GM19025 (cell line): ENCODE data around the gene LAMP2.
A peak's percentile ranks its signal among the peaks of the same experiment; 100 is the strongest.

ENCODE experiments used
- ATAC-seq: cut with Tn5 transposase; IDR thresholded peaks from one replicate; pipeline ENCODE4 v1.9.1; 2021; ENCODE audit warnings: mild to moderate bottlenecking, low read depth, moderate library complexity; ENCODE audit not compliant: unreplicated experiment

LAMP2 gene

DNA sequence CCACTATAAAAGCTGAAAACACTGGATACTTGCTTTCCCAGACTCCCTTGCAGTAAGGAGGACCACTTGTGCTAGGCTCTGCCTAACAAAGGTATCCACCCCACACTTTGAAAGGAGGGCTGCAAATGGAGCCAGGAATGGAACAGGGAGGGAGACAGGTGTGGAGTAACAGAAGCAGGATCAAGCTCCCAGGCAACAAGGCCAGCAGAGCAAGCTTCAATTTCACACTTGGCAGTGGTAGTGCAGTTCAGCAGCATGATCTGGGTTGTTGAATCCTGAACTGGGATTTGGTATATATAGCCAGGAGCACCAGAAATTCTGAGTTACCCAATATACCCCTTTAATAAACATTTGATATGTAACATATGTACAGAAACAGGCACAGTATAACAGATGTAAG, 9.8 kb downstream of the LAMP2 start:
- ATAC-seq, result no peak

DNA sequence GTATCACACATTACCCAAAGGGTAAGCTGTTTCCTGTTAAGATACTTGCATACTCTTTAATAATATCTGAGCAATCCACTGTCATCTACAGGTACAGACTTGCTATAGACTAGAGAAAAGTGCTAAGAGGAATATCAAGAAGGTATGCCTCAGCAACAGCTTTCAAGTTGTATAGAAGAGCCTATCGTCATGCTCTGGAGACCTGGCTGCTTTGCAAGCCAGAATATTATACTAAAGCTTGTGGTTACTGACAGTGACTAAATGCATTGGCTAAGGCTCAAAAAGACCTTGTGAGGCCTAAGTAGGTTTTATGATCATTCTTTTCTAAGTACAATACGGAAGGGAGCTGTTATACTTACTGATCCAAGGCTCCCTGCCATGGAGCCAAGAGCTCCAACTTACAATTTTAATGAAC, 11.3 kb downstream of the LAMP2 start:
- ATAC-seq, result peak; percentile 92

DNA sequence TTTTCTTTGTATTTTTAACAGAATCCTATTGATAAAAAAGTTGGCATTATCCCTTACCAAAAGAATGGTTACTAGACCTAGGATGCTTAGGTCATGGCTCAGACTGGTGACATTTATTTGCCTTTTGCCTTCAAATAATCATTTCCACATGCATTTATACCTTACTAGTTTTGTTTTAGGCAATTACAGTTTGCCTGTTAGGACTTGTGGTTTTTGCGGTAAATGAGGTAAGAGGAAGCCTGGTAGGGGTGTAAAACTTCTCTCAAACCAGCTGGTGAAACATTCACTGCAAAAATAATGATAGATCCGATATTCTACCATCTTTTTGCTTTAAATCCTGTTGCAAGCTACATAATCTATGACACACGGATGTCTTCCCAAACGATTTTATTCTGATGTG, 12.1 kb downstream of the LAMP2 start:
- ATAC-seq, result no peak

DNA sequence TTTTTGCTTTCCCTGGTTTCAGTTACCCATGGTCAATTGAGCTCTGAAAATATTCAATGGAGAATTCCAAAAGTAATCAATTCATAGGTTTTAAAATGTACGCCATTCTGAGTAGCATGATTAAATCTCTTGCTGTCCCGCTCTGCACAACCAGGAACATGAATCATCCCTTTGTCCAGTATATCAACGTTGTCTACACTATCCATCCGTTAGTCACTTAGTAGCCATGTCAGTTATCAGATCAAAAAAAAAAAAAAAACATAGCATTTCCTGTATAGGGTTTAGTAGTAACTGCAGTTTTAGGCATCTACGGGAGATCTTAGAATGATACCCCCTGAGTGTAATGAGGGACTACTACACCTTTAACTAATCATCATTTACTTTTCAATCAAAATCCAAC, 15.1 kb downstream of the LAMP2 start:
- no peak for ATAC-seq

DNA sequence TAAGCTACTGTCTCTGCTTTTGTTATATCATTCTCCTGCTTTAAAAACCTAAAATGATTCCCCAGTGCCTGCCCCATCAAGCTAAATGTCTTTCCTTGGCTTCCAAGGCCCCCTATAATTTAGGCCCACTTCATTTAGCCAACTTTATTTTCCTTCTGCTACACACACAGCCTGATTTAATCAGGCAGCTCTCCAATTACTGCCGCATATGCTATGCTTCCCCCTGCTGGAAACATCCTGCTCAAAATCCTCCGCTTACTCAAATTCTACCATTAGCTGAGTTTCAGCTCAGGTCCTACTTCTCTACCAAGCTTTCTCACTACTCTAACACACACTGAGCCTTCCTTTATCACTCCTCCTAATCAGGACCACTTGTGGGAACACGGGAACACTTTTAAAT, 17.0 kb downstream of the LAMP2 start:
- ATAC-seq, result no peak

DNA sequence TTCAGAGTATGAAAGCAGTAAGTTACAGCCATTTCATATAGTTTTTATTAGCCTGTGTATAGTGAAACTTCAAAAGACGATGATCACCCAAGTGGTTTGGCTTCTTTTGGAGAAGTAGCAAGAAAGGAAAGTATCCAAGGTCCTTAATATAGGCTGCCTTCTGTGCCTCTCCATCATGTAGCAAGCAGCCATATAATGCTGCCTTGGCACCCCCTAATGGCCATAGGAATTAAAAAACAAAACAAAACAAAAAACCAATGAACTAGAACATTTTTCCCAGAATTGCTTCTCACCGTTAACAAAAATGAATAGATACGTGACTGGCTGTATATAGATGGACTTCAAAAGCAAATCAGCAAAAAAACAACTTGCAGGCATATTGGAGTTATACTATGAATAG, 18.9 kb downstream of the LAMP2 start:
- no peak for ATAC-seq

DNA sequence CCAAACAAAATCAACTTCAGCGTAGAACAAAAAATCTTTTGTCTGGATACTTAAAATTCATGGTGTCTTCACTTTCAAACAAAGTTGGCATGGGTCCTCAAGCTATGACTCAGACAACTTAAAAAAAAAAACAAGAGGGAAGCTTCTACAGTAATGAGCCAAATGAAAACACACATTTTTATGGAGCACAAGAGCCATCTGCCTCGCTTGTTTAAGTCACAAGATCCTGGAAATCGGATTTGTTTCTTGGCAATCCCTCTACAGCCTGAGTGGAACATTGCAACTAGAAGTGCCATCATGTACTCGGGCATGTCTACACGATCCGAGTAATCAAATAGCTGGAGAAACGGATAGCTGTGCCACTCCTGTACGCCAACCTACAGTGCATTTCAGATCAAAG, 22.6 kb downstream of the LAMP2 start:
- ATAC-seq, result no peak

DNA sequence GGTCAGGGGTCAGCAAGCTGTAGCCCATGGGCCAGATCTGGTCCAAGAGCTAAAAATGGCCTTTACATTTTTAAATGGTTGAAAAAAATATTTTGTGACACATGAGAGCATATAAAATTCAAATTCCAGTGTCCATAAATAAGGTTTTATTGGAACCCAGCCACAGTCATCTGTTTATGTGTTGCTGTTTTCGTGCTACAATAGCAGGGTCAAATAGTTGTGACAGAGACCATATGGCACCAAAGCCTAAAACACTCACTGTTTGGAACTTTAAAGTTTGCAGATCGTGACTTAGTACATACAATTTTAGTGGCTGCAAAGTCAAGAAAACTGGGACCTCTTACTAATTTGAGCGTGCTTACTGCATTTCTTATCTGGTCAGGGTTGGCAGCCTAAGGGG, 29.2 kb downstream of the LAMP2 start:
- no peak for ATAC-seq

DNA sequence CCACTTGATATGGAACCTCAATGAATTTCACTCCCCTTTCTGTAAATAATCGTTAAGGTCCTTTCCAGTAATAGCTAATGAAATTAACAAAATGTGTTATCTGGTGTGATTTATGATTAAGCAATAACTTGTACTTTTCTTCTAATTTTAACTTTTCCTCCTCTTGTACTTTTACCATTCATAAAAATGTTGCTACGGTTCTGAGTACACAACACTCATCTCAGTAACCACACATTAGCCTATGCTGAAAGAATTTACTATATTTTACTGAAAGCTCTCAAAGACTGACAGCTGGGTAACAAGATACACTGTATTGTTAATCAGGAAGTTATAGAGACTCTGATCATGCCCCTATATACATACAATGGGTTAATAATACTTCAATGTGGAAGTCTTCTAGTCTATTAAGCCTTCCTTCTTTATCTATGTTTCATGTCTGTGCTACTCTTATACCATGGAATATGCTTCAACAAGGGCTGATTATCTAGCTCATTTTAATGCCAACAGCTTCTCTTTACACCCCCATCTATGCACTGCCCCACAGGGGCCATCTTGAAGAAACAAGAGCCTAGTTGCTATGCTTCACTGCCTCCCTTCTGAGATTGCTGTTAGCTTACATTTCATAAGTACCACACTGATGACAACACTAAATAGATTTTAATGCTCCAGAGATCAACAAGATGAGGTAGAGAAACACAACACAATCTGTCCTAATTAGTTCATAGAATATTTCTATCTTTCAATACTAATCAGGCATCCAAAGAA, 39.1 kb downstream of the LAMP2 start:
- peak; percentile 53 for ATAC-seq

DNA sequence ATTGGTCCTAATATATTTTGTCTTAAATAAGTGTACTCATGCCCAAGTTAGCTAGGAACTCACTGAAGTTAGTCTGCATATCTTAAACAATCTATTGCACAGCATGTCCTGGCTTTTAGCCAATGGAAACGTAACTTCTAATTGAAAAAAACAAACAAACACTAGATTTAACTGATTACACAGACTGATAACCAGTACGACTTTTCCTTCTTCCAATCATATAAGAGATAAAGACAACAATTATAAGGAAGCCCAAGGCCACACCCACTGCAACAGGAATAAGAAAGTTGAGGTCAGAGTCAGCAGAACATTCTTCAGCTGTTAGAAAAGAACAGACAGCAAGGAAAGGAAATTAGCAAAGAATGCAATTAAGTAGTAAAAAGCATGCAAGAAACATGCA, 40.8 kb downstream of the LAMP2 start:
- ATAC-seq, result no peak

DNA sequence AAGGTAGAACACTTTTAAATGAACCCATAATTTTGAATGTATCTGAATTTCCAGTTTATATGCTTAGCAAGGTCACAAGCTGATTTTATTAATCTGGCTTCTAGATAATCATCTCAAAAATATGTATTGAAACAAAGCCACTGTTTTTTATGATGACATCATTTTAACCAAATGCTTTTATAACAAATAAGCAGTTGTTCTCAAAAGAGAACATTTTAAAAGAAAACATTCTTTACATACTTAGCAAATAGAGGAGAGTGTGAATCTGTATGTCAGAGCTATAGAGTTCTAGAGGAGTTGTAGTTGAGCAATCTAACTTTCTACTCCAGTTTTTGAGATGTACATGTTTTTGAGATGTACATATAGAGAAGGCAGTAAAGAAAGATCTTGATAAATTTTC, 42.5 kb downstream of the LAMP2 start:
- ATAC-seq, result no peak

DNA sequence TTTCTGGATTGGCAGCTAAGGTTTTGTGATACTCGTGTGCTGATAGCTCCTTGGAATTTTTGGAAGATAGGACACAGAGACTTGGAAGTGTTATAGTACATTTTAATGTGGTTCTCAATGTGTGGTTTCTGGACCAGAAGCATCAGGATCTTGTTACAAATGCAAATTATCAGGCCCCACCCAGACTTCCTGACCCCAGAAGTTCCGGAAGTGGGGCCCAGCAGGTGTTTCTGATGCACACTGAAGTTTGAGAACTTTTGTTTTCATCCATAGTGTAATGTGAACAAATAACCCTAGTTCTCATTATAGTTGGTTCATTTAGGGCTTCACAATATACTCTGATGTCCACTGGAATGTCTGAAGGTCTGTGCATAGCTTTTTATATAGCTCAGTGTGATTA, 49.6 kb downstream of the LAMP2 start:
- peak; percentile 48 for ATAC-seq

DNA sequence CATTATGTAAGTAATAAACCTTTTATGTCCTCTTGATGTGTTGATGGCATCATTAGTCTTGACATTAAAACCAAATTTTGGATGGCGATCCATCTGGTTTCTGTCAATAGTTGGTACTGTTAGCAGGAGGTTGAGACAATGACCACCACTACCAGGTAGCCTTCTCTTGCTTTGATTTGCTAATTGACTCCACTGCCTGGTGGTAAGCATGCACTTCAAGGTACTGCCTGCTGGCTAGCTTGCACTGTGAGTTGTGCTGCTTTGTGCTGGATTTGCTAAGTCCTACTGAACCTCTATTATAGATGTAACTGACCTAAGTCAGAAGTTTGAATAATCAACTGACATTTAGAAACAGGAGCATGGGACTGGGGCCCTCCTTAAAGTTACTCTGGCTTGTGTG, 60.9 kb downstream of the LAMP2 start:
- ATAC-seq, result no peak

DNA sequence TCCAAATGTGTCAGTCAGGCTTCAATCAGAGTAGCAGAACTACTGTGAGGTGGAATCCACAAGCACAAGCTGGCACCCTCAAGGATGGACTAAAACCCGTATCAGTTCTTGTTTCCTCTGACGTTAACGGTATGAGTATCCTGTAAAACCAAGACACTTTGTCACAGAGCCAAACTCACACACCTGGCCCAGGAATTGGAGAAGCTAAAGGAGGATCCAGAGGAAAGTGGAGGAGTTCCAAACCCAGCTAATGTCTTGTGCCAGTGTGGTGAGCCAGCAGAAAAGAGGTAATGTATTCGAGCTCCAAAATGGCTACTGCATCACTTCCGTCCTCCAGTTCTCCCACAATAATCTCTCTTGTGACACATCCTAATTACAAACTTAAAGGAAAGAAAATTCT, 62.5 kb downstream of the LAMP2 start:
- no peak for ATAC-seq

DNA sequence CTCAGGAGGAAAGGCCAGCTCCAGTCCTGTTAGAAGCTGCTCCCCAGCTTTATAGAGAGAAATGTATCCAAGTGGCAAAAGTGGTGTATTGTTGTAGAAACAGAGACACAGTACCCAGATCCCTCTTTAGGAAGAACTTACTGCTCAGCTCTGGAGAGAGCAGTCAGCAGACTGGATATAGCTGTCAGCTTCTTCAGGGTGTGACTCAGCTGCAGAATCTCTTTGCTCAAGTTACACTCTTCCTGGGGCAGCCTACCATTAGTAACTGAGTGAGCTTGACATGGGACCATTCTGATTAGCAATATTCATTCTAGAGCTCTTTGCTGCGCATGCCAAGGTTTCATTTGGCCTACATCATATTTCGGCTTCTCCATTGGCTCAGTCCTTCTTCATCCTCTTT, 66.7 kb downstream of the LAMP2 start:
- no peak for ATAC-seq

DNA sequence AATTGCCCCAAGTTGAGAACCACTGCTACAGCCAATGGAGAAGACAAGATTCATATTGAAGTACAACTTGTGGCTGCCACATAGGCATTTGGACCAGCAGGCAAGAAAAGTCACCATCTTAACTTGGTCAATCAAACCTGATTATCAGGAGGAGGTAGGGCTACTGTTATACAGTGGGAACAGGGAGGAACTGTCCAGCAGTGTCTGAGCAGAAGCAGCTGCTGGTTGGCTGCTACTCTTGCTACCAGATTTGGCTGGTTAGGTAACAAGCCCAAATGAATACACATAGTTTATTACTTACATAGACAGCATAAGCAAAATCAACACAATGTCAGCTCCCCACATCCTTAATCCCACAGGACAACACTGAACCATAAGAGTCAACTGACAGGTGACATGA, 67.8 kb downstream of the LAMP2 start:
- no peak for ATAC-seq

DNA sequence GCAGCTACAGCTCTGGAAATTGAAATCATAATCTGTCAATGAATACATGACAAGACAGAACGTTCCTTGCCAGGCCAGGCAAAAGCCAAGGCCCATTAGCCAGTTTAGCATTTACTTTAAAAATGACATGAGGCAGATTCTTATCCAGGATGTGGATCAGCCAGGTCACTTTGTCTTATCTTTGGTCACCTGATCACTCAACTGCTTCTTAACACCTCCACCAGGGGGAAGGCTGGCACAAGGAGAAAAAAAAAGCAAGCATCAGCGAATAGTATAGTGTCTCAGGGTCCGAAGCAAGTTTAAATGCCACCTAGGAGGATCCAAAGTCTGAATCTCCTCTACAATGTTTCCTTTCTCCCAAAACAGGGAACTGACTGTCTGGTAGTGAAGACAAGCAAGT, 88.4 kb downstream of the LAMP2 start:
- no peak for ATAC-seq

DNA sequence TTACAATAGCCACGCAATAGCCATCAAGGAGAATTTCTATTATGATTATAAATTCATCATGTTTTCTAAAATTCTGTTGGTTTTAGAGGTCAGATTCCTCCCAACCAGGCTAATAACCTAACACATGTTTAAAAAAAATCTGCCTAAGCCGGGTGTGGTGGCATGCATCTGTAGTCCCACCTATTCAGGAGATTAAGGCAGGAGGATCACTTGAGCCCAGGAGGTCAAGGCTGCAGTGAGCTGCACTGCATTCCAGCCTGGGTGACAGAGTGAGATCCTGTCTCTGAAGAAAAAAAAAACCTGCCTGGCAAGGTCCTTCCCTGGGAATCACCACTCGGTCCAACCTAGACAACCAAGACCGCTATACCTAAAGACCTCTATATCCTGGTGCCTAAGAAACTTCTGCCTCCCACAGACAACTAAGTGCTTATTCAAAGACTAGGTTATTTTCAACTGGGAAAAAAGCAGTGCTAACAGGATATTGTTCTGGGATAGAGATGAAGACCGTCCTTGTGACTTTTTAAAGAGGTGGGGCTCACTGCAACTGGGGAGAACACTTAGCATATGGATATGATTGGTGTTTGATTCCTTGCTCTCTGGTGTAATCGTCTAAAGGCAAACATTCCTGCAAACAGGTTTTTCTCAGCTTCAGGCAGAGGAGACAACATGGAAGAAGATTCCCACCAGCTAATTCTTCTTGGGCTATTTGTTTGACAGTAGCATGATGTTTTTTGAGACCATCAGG, 89.0 kb downstream of the LAMP2 start:
- ATAC-seq, result no peak

DNA sequence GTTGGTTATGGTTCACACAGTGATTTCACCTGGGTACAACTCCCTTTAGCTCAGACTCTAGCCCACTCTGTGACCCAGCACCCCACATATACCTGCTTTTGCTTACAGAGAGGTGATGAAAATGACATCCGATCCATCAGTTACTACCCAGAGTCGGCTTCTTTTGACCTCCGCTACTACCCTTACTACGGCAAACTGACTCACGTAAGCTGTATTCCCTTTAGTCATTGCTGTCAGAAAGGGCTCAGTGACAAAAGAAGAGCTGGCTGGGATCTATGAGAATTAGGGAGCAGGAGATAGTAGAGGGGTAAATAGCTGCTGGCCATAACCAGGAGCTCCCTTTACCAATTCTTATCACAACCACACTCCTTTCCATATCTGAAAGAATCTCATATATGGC, 90.5 kb downstream of the LAMP2 start:
- no peak for ATAC-seq
